HepG2 (cell line): Measurements from ENCODE around the gene MAST1. TPM values are rescaled to one million over a fixed set of nuclear protein-coding genes. Genes with fewer than 3 reads are reported as not detected.

Experiments
- ARID4A ChIP-seq: sonication (generic); formaldehyde crosslinking; IDR thresholded peaks from 2 replicates; pipeline ENCODE4 v1.5.0; 2020; ENCODE audit warnings: mild to moderate bottlenecking, missing genetic modification reagents, borderline replicate concordance
- CEBPG ChIP-seq: IDR thresholded peaks from 2 replicates; pipeline ENCODE4 v1.6.1; 2016
- ERF ChIP-seq: IDR thresholded peaks from 2 replicates; pipeline ENCODE4 v1.6.1; 2018; ENCODE audit warnings: missing biosample characterization, missing genetic modification reagents
- GMEB2 ChIP-seq: IDR thresholded peaks from 2 replicates; pipeline ENCODE4 v1.6.1; 2016; ENCODE audit warnings: missing biosample characterization, missing genetic modification reagents, low read depth
- HMGXB4 ChIP-seq, 2 experiments: sonication (generic) in 1 of 2; formaldehyde crosslinking in 1 of 2; IDR thresholded peaks; 2 replicates each; pipeline versions ENCODE4 v1.4.0 to v1.6.1; 2018 to 2020; ENCODE audit warnings: missing genetic modification reagents in 2 of 2, borderline replicate concordance in 1 of 2, low read depth in 1 of 2, mild to moderate bottlenecking in 1 of 2, missing biosample characterization in 1 of 2
- MAZ ChIP-seq, 2 experiments: sonication (generic) in 1 of 2; formaldehyde crosslinking in 1 of 2; IDR thresholded peaks; 2 replicates each; pipeline versions ENCODE4 v1.5.0 to v1.6.1; 2012 to 2020; ENCODE audit warnings: low read depth in 2 of 2, mild to moderate bottlenecking in 2 of 2, borderline replicate concordance in 1 of 2, improper control_type of control experiment in 1 of 2, low read length in 1 of 2, missing genetic modification reagents in 1 of 2, moderate library complexity in 1 of 2
- MBNL3 ChIP-seq: fragments of 250-450 bp; sonication (Bioruptor Pico); conservative IDR thresholded peaks from 2 replicates; pipeline ENCODE4 v1.8.0; 2022; ENCODE audit warnings: mild to moderate bottlenecking, inconsistent platforms
- MIXL1 ChIP-seq: IDR thresholded peaks from 2 replicates; pipeline ENCODE4 v1.6.1; 2016
- NCOA2 ChIP-seq: sonication (generic); formaldehyde crosslinking; IDR thresholded peaks from 2 replicates; pipeline ENCODE4 v1.8.0; 2022; ENCODE audit warnings: inconsistent platforms
- NR2F6 ChIP-seq, 2 experiments: IDR thresholded peaks; 2 replicates each; pipeline ENCODE4 v1.6.1; 2016; ENCODE audit warnings: antibody characterized with exemption in 1 of 2, mild to moderate bottlenecking in 1 of 2
- SOX5 ChIP-seq: IDR thresholded peaks from 2 replicates; pipeline ENCODE4 v1.6.1; 2016; ENCODE audit warnings: borderline replicate concordance
- STAG1 ChIP-seq: sonication (generic); formaldehyde crosslinking; IDR thresholded peaks from 2 replicates; pipeline ENCODE4 v1.4.0; 2020; ENCODE audit warnings: missing genetic modification reagents
- TBX2 ChIP-seq: sonication (generic); formaldehyde crosslinking; IDR thresholded peaks from 2 replicates; pipeline ENCODE4 v1.5.0; 2020; ENCODE audit warnings: missing genetic modification reagents, mild to moderate bottlenecking, borderline replicate concordance
- ZBTB21 ChIP-seq: sonication (generic); formaldehyde crosslinking; IDR thresholded peaks from 2 replicates; pipeline ENCODE4 v1.4.0; 2020; ENCODE audit warnings: missing genetic modification reagents
- ZNF18 ChIP-seq: sonication (generic); formaldehyde crosslinking; IDR thresholded peaks from 2 replicates; pipeline ENCODE4 v1.8.0; 2022; ENCODE audit warnings: mild to moderate bottlenecking, missing genetic modification reagents; ENCODE audit not compliant: insufficient replicate concordance
- ZNF30 ChIP-seq: sonication (generic); formaldehyde crosslinking; IDR thresholded peaks from 2 replicates; pipeline ENCODE4 v1.5.0; 2020; ENCODE audit warnings: mild to moderate bottlenecking, missing genetic modification reagents
- ZNF484 ChIP-seq: sonication (generic); formaldehyde crosslinking; IDR thresholded peaks from 2 replicates; pipeline ENCODE4 v1.5.1; 2020; ENCODE audit warnings: mild to moderate bottlenecking, low read depth, missing genetic modification reagents, borderline replicate concordance
- ZNF781 ChIP-seq: sonication (generic); formaldehyde crosslinking; IDR thresholded peaks from 2 replicates; pipeline ENCODE4 v1.5.1; 2020; ENCODE audit warnings: borderline replicate concordance, mild to moderate bottlenecking, missing genetic modification reagents; ENCODE audit errors: not compliant biosample characterization
- polyA plus RNA-seq, 8 experiments: library from polyadenylated mRNA; depleted of rRNA in 3 of 8; stranded (reverse) in 7 of 8; unstranded in 1 of 8; fragments of >200 nt; fragmentation: Illumina TruSeq in 4 of 8; extraction: Trizol in 4 of 8; gene quantifications; 2 replicates each; pipeline versions ENCODE4 v1.2.1 to v1.2.3, GENCODE V29; 2011 to 2016; ENCODE audit warnings: low read depth in 4 of 8, missing spikeins in 1 of 8, mixed read lengths in 1 of 8; ENCODE audit not compliant: insufficient read depth in 1 of 8
- total RNA-seq, 5 experiments: library from RNA; depleted of rRNA; stranded (reverse); fragments of >200 nt; fragmentation: Illumina TruSeq; extraction: Trizol; gene quantifications; 2 replicates each; pipeline ENCODE4 v1.2.3, GENCODE V29; 2016; ENCODE audit warnings: low read depth in 1 of 5

MAST1 gene
- total and polyA plus RNA-seq, 2 of the 13 experiments (the other 11 are each of a cell fraction or from before 2014, with no cell fraction given): 0.73 to 4.7 TPM

GRCh38 chr19:12796146-12797071 is 41.9 kb upstream of the MAST1 start (continued):
- TF ChIP-seq STAG1 (peak; percentile 98), GMEB2 (CRISPR knock-in tag) (no peak), NR2F6 (IDR thresholded peaks at IDR 0.05) (no peak), NR2F6 (CRISPR knock-in tag; IDR thresholded peaks at IDR 0.05) (peak; percentile 67; the same call in 1 of the 2 replicates), HMGXB4 (CRISPR knock-in tag; IDR thresholded peaks at IDR 0.05; ENCODE audit: borderline replicate concordance in 1 of 2, low read depth in 1 of 2) (peak; percentile 77), ZBTB21 (CRISPR knock-in tag) (no peak), ZNF781 (CRISPR knock-in tag) (peak; percentile 34), ZNF30 (CRISPR knock-in tag) (0 out of 2 replicates have a peak, but pooled peaks have one; percentile 39), MBNL3 (no peak), ARID4A (no peak; the same call in 1 of the 2 replicates), ZNF18 (CRISPR knock-in tag) (no peak), NCOA2 (CRISPR knock-in tag) (no peak), MIXL1 (CRISPR knock-in tag) (0 out of 2 replicates have a peak, but pooled peaks have one; percentile 23), SOX5 (CRISPR knock-in tag) (0 out of 2 replicates have a peak, but pooled peaks have one; percentile 18), ZNF484 (CRISPR knock-in tag) (no peak), CEBPG (CRISPR knock-in tag) (peak; percentile 52), ERF (CRISPR knock-in tag) (peak; percentile 70; the same call in 1 of the 2 replicates), TBX2 (CRISPR knock-in tag) (peak; percentile 56), MAZ (IDR thresholded peaks at IDR 0.05; ENCODE audit: borderline replicate concordance, low read depth, low read length) (no peak), MAZ (CRISPR knock-in tag; IDR thresholded peaks at IDR 0.05; ENCODE audit: low read depth) (0 out of 2 replicates have a peak, but pooled peaks have one; percentile 28)
